Left cardiac atrium (tissue), 4 donors: ENCODE measurements around the gene MMP7. TPM values are rescaled to one million over a fixed set of nuclear protein-coding genes. Genes with fewer than 3 reads are reported as not detected.
A peak's percentile ranks its signal among the peaks of the same experiment; 100 is the strongest.
"Not testable (repeated sequence)": the region's sequence is repeated elsewhere in the genome, so short reads cannot be mapped to it uniquely, and the experiment has no call there.

Experiments
- ATAC-seq, 2 donors: fragments of 200-7000 bp; cut with Tn5 transposase; one replicate each; pipeline ENCODE4 v1.9.1; 2020; ENCODE audit warnings: mild to moderate bottlenecking in 2 of 2, moderate library complexity in 2 of 2
- DNase-seq: peaks from one replicate; pipeline ENCODE4 v3.0.0-alpha.2; 2020
- intact Hi-C, 2 donors: fragments of 100-400 bp; cut with DNase I; formaldehyde crosslinking; loops; one replicate each; pipeline versions ENCODE4 v1.14.1 to v1.15.1; 2022 to 2023
- total RNA-seq, 2 donors: library from RNA; stranded (reverse); fragmentation: NEBNext Ultra II Directional; extraction: Animal tissue kit (Norgen Biotek cat#: 25700); gene quantifications; one replicate each; pipeline ENCODE4 v1.2.1, GENCODE V29; 2021
- donor health status: DM: no; HTN: yes; CAD: no.
- donor health status: DM: no; HTN: yes; CAD: no; lungs with severe emphysema.
- donor health status: DM: yes; HTN: yes; CAD: no.
- donor health status: Dilated cardiomyopathy.

The MMP7 gene
- total RNA-seq, 2 donors from 2014 or later = 0.32 TPM; not detected in 1

GRCh38 chr11:102502831-102503230, 27.7 kb downstream of the MMP7 start:
- DNase-seq, ATAC-seq, intact Hi-C loops: not testable (repeated sequence)

- DNase-seq (no peak), ATAC-seq (no peak)
- intact Hi-C loops = no loop called here
Observed at GRCh38 chr11:102500829-102501228, 29.7 kb downstream of the MMP7 start.

GRCh38 chr11:102499931-102500330, 30.6 kb downstream of the MMP7 start:
- intact Hi-C loops = loop anchor here (5.0 to 10.0 kb wide), 3 partner anchors 108 to 215 kb away; partner anchors contain the start of gene BIRC2 (in 1 of the 2)
- DNase-seq = no peak
- ATAC-seq = no peak

GRCh38 chr11:102499151-102499550, 31.4 kb downstream of the MMP7 start:
- DNase-seq (no peak), ATAC-seq (no peak)
- intact Hi-C loops = loop anchor here (5.0 to 10.0 kb wide), 3 partner anchors 107 to 214 kb away; partner anchors contain the start of gene BIRC2 (in 1 of the 2)

- DNase-seq (no peak), ATAC-seq (no peak)
- intact Hi-C loops = loop anchor here (2.0 to 10.0 kb wide), 4 partner anchors 105 to 212 kb away; partner anchors contain the start of gene BIRC2 (in 1 of the 2)
Observed at GRCh38 chr11:102497061-102497460, 33.5 kb downstream of the MMP7 start.

GRCh38 chr11:102495161-102496042, 35.1 kb downstream of the MMP7 start:
- intact Hi-C loops = loop anchor here (2.0 to 10.0 kb wide), 5 partner anchors 103 to 211 kb away; partner anchors contain the start of gene BIRC2 (in 1 of the 2)
- peak; percentile 82 to 86 for ATAC-seq
- no peak for DNase-seq

- peak; percentile 26 for DNase-seq
- intact Hi-C loops = loop anchor here (2.0 to 10.0 kb wide), 3 partner anchors 149 to 209 kb away; partner anchors contain the start of gene BIRC2 (in 1 of the 2)
- ATAC-seq = peak in 1 of 2 donors; percentile 43
Observed at GRCh38 chr11:102494216-102494615, 36.3 kb downstream of the MMP7 start.

- ATAC-seq (no peak), DNase-seq (no peak)
- intact Hi-C loops = loop anchor here in 1 of 2 donors (10.0 kb wide), 2 partner anchors 149 to 209 kb away; partner anchors contain the start of gene BIRC2
Observed at GRCh38 chr11:102493524-102493923, 37.0 kb downstream of the MMP7 start.

- intact Hi-C loops = loop anchor here in 1 of 2 donors (10.0 kb wide), 2 partner anchors 147 to 207 kb away; partner anchors contain the start of gene BIRC2
- ATAC-seq (no peak), DNase-seq (no peak)
Observed at GRCh38 chr11:102491969-102492368, 38.6 kb downstream of the MMP7 start.

GRCh38 chr11:102489186-102490145, 41.1 kb downstream of the MMP7 start:
- ATAC-seq = no peak
- no peak for DNase-seq
- intact Hi-C loops = loop anchor here in 1 of 2 donors (10.0 kb wide), 2 partner anchors 145 to 205 kb away; partner anchors contain the start of gene BIRC2

GRCh38 chr11:102488208-102488607, 42.3 kb downstream of the MMP7 start:
- DNase-seq = no peak
- intact Hi-C loops = no loop called here
- ATAC-seq = no peak

GRCh38 chr11:102487214-102487613, 43.3 kb downstream of the MMP7 start:
- intact Hi-C loops = no loop called here
- DNase-seq = no peak
- no peak for ATAC-seq

GRCh38 chr11:102486584-102486983, 44.0 kb downstream of the MMP7 start:
- ATAC-seq = no peak
- DNase-seq = no peak
- intact Hi-C loops = no loop called here

- intact Hi-C loops = no loop called here
Observed at GRCh38 chr11:102485095-102485722, 45.3 kb downstream of the MMP7 start.

GRCh38 chr11:102482433-102482832, 48.1 kb downstream of the MMP7 start:
- intact Hi-C loops = no loop called here
- ATAC-seq (no peak), DNase-seq (no peak)

More at GRCh38 chr11:102485095-102485722, 45.3 kb downstream of the MMP7 start:
- DNase-seq = no peak
- ATAC-seq = peak in 1 of 2 donors; percentile 48

GRCh38 chr11:102479733-102480132, 50.8 kb downstream of the MMP7 start:
- ATAC-seq = no peak
- intact Hi-C loops = no loop called here
- DNase-seq = no peak

GRCh38 chr11:102478673-102479299, 51.8 kb downstream of the MMP7 start:
- ATAC-seq = no peak
- no peak for DNase-seq
- intact Hi-C loops = no loop called here

GRCh38 chr11:102476812-102477211, 53.7 kb downstream of the MMP7 start:
- intact Hi-C loops = no loop called here
- no peak for DNase-seq
- ATAC-seq = peak in 1 of 2 donors; percentile 68
